NCI-H748 (cell line): ENCODE measurements around the gene EDC4.
"Not testable (repeated sequence)": the region's sequence is repeated elsewhere in the genome, so short reads cannot be mapped to it uniquely, and the experiment has no call there.

ENCODE experiments used
- DNase-seq: peaks from one replicate; lab custom pipeline; 2025; ENCODE audit not compliant: unreplicated experiment; lab: John Stamatoyannopoulos, UW

The EDC4 gene

GRCh38 chr16:67846320-67847063, 26.4 kb upstream of the EDC4 start, which contains the start of gene NUTF2:
Gene NUTF2, plus strand, starts transcription at chr16:67846933. Its CDS starts 18,198 bp downstream, at chr16:67865131.
- DNase-seq, result peak; percentile 95

GRCh38 chr16:67847064-67847861, 25.6 kb upstream of the EDC4 start, which contains the start of gene CENPT:
Gene CENPT, minus strand, starts transcription at chr16:67847693. Its CDS starts 13,834 bp downstream, at chr16:67833859.
- peak; percentile 18 for DNase-seq

- no peak for DNase-seq
Measured at GRCh38 chr16:67848118-67848517, 24.7 kb upstream of the EDC4 start.

GRCh38 chr16:67853670-67854069, 19.2 kb upstream of the EDC4 start:
- no peak for DNase-seq

GRCh38 chr16:67855789-67856188, 17.1 kb upstream of the EDC4 start:
- DNase-seq, result no peak

- DNase-seq, result no peak
Measured at GRCh38 chr16:67856927-67857546, 15.8 kb upstream of the EDC4 start.

- peak; percentile 94 for DNase-seq
Measured at GRCh38 chr16:67857547-67858233, 15.2 kb upstream of the EDC4 start.

GRCh38 chr16:67858500-67858899, 14.4 kb upstream of the EDC4 start:
- no peak for DNase-seq

GRCh38 chr16:67860589-67861398, 12.1 kb upstream of the EDC4 start:
- no peak for DNase-seq

GRCh38 chr16:67861877-67862276, 11.0 kb upstream of the EDC4 start:
- DNase-seq, result no peak

- no peak for DNase-seq
Measured at GRCh38 chr16:67862623-67863583, 9.9 kb upstream of the EDC4 start.

- DNase-seq, result not testable (repeated sequence)
Measured at GRCh38 chr16:67864044-67864443, 8.8 kb upstream of the EDC4 start.

- no peak for DNase-seq
Measured at GRCh38 chr16:67864594-67864993, 8.3 kb upstream of the EDC4 start.

- peak; percentile 18 for DNase-seq
Measured at GRCh38 chr16:67865318-67865717, 7.5 kb upstream of the EDC4 start.

GRCh38 chr16:67868290-67868689, 4.6 kb upstream of the EDC4 start:
- DNase-seq, result no peak

GRCh38 chr16:67869653-67870052, 3.2 kb upstream of the EDC4 start:
- no peak for DNase-seq

- no peak for DNase-seq
Measured at GRCh38 chr16:67871256-67871655, 1.6 kb upstream of the EDC4 start.

- no peak for DNase-seq
Measured at GRCh38 chr16:67872131-67872630, 671 bp upstream of the EDC4 start.
